ENCODE results near the gene CALR3.
A peak's percentile ranks its signal among the peaks of the same experiment; 100 is the strongest.
"Not testable (repeated sequence)": the region's sequence is repeated elsewhere in the genome, so short reads cannot be mapped to it uniquely, and the experiment has no call there.

CALR3 gene, protein sequence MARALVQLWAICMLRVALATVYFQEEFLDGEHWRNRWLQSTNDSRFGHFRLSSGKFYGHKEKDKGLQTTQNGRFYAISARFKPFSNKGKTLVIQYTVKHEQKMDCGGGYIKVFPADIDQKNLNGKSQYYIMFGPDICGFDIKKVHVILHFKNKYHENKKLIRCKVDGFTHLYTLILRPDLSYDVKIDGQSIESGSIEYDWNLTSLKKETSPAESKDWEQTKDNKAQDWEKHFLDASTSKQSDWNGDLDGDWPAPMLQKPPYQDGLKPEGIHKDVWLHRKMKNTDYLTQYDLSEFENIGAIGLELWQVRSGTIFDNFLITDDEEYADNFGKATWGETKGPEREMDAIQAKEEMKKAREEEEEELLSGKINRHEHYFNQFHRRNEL

DNA sequence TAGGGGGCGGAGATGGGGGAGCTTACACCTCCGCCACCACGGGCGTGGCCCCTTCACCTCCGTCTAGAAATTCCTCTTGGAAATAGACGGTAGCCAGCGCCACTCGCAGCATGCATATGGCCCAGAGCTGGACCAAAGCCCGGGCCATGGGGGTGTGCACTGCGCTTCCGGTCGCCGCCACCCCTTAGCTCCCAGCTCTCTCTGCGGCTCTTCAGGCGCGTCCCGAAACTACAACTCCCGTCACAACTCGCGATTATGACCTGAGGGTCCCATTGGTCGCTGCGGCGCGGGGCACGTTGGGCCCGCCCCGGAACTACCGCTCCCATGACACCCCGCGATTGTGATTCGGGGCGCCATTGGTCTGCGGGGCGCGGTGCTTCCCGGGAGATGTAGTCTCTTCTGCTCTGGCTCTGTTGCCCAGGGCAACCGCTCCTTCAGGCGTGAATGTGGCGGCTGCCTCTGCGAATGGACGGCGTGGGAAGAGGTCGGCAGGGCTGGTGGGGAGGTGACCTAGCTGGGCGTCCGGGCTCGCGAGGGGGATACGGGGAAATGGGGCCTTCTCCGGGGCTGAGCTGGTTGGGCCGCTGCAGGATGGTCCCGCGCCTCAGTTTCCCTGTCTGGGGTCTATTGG, at the start of gene CALR3, which contains the start of gene C19orf44:
TSS of gene CALR3 (minus strand) at position 186 of the 631 bp plus-strand sequence. CDS start at position 148, 38 bp downstream.
TSS of gene C19orf44 (plus strand) at position 413 of the 631 bp plus-strand sequence. CDS start 4,399 bp downstream, outside the sequence.
- DNase-seq (ENCODE audit: insufficient read length, low spot score) (peak; percentile 92), FAIRE-seq (peak; percentile 95)

DNA sequence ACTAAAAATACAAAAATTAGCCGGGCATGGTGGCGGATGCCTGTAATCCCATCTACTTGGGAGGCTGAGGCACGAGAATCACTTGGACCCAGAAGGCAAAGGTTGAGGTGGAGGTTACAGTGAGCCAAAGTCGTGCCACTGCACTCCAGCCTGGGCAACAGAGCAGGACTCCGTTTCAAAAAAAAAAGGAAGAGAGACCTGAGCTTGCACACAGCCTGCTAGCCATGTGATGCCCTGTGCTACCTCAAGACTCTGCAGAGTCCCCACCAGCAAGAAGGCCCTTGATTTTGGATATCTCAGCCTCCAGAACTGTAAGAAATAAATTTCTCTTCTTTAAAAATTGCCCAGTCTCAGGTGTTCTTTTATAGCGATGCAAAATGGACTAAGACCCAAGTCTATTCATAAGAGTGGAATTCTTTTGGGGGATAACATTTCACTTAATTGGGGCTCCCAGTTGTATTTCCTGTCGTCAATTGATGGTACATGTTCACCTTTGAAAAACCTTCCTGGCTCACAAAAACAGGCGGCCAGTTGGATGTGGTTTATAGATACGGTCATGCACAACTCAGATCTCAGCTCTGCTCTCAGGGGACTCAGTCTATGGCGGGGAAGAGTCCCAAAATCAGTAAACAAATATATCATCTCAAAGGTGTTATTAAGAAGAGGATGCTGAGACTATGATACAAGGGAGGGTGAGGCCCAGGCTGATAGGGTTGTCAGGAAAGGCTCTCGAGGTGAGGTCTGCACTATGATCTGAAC, 48.7 kb upstream of the CALR3 start:
- no peak for FAIRE-seq
- no peak for DNase-seq (ENCODE audit: insufficient read length, low spot score)

DNA sequence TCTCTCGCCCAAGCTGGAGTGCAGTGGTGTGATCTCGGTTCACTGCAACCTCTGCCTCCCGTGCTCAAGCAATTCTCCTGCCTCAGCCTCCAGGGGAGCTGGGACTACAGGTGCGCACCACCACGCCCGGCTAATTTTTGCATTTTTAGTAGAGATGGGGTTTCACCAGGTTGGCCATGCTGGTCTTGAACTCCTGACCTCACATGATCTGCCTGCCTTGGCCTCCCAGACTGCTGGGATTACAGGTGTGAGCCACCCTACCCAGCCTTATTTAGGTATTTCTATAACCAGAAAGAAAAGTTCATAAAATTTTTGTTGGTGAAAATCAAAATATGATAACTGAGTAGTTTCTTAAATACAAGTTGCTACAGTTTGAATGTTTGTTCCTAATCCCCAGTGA, 47.8 kb upstream of the CALR3 start:
- FAIRE-seq; DNase-seq (ENCODE audit: insufficient read length, low spot score): not testable (repeated sequence)

DNA sequence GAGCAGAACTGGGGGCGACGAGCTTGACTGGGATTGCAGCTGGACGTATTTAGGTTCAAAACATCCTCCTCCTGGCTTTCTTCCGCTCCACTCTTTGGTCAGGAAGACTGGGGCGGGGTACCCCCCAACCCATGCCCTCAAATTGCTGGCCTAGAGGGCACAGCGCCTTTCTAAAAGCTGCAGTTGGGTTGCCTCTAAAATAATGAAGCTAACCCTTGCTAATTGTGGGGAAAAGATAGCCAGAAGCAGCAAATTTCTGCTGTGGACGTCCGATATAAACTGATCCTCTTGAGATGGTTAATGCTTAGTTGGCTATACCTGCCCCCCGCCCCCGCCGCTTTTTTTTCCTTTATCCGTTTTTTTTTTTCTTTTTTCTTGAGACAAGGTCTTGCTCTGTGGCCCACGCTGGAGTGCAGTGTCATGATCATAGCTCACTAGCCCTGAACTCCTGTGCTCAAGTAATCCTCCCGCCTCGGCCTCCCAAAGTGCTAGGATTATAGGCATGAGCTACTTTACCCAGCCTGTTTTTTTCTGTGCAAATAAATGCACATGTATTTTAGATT, 47.0 kb upstream of the CALR3 start:
- DNase-seq (ENCODE audit: insufficient read length, low spot score) (no peak), FAIRE-seq (no peak)

DNA sequence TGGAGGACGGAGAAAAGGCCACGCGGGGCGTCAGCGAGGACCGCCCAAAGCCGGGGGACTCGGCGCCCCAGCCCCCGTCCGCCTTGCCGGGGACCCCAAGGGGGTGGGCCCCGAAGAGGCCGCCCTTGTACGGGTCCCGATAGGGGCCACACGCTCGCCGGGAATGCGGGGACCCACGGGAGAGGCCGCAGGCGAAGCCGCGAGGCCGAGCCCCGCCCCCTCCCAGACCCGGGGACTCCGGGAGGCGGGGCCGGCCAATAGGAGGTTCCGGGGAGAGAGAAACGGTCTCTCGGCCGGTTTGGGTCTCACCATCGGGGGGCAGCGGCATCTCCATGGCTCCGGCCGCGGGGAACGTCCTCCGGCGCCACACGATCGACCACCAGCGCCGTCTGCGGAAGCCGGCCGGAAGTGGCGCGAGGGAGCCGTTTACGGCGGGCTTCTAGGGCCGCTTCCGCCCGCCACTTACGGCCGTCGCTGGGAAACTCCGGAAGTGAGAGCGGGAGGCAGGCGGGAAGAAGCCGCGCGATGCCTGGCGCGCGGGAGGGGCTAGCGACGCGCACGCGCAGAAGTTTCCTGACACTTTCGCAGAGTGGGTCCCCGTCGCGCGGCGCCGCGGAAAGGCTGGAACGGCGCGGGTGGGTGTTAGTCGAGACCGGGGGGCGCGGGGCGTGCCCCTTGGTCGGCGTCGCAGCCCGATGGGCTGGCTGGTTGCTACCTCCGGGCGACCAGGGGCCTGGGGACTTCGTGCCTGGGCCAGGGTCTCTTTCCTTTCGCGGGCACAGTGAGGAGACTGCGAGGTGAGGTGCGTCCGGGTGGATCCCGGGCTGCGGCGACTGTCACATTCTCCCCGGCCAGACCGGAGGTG, 46.3 kb upstream of the CALR3 start, which contains the start of gene CHERP:
TSS of gene CHERP (minus strand) at position 393 of the 865 bp plus-strand sequence. CDS start at position 334, 59 bp downstream.
- FAIRE-seq, result peak; percentile 82
- DNase-seq (ENCODE audit: insufficient read length, low spot score), result peak; percentile 95

DNA sequence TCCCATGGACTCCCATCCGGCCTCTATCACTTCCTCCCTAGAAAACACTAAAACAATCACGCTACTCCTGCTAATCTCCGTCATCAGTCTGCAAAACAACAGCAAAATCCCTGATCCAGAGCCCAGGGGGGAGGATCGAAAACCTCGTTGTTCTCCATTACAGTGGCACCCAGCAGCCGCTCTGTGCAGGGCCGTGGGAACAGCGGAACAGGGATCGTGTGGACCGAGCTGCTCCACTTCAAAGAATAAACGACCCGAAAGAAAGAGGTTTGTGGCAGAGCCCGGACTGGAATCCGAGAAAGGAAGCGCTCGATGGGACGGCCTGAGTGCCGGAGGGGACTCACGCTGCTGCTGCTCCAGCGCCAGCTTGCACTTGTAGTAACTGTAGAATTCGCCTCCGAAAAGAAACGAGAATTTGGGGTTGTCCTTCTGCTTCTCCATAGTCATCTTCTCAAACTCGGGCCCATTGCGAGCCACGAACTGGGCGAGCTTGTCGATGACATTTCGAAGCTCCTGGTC, 45.6 kb upstream of the CALR3 start:
- FAIRE-seq (no peak), DNase-seq (ENCODE audit: insufficient read length, low spot score) (no peak)

DNA sequence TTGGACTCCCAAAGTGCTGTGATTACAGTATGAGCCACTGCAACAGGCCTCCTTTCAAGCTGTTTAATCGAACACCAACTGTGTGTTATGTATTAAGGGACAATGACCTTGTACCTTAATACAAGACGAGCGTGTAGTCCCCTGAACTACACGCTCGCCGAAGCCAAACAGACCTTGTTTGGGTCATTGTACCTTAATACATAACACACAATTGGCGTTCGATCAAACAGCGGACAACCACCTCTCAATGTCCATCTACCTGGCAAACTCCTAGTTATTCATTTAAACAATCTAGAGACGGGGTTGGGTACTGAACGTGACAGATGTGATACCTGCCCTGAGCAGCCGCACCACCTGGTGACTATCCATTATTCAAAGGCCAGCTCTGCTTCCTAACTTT, 45.0 kb upstream of the CALR3 start:
- no peak for DNase-seq (ENCODE audit: insufficient read length, low spot score)
- FAIRE-seq, result no peak

DNA sequence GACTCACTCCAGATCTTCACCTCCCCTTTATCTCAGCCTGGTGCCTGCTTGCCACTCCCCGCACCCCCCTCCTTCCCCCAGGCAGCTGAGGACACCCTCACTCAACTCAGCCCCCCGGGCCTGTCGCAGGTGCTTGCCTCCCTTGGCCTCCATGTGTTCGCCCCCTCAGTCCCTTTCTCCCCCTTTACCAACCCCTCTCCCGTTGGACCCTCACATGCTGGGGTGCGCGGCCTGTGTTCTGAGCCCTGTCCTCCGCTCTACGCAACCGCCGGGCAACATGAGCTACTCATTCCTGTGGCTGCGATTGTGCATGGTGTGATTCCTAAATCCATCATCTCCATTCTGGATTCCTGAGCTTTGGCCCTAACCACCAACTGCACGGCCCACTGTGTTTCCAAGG, 41.1 kb upstream of the CALR3 start:
- DNase-seq (ENCODE audit: insufficient read length, low spot score) (no peak), FAIRE-seq (no peak)

DNA sequence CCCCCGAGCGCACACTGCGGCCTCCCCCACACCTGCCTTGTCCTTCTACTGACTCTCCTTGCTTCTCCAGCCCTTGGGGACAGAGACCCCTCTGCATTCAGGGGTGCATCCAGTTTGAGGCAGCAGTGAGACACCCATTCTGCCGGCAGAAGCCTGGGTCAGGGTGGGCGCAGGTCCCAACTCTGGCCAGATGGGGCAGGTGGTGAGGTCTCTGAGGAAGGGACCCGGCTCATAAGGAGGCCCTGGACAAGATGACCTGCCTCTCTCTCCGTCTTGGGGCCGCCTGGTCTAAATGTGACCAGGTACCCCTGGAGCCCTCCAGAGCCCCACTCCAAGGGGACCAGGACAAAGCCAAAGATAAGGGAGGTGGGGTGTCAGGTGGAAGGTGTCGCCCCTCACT, 40.2 kb upstream of the CALR3 start:
- no peak for DNase-seq (ENCODE audit: insufficient read length, low spot score)
- no peak for FAIRE-seq

DNA sequence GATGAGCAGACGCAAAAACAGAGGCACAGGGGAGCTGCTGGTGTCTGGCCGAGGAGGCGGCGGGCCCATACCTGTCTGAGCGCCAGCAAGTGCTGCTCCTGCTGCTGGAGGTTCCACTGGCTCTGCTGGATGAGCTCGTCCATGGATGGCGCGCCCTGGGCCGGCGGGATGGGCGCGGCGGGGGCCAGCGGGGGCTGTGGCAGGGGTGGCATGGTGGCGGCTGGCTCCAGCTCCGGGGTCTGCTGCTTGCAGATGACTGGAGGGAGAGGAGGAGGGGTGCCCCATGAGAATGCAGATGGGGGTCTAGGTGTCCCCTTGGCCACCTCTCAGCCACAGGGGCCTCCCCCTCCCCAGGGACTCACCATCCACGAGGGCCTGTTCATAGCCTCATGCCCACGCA, 39.4 kb upstream of the CALR3 start:
- no peak for FAIRE-seq
- no peak for DNase-seq (ENCODE audit: insufficient read length, low spot score)

DNA sequence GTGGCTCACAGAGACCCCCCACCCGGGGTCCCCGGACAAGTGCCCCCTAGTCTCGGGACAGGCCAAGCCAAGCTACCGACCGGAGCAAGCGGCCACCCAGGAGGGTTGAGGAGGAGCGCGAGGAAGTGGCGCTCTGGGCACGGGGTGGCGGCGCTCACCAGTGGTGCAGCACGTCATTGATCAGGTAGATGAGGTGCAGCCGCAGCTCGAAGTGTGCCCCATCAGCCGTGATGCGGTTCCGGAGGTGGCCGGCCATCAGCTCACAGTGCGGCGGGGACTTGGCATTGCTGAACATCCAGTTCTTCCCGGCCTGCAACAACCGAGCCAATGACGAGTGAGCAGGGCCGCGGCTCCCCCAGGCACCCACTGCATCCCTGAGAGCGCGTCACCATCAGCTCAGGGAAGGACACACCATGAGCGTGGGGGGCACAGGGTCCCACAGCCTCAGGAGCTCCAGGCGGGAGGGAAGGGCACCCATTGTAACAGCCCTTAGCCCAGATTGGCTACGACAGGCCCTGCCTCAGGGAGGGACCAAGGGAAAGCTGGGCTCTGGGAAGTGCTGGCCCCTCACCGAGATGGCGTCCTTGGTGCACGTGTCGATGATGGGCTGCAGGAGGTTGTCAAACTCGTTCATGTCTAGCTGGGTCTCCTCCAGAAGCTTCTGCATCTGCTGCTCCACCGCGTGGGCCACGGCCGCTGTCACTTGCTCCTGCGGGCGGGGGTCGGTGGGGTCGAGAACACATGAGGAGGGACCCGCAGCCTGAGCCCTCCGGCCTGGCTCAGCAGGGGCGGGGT, 36.7 kb upstream of the CALR3 start:
- no peak for DNase-seq (ENCODE audit: insufficient read length, low spot score)
- no peak for FAIRE-seq

DNA sequence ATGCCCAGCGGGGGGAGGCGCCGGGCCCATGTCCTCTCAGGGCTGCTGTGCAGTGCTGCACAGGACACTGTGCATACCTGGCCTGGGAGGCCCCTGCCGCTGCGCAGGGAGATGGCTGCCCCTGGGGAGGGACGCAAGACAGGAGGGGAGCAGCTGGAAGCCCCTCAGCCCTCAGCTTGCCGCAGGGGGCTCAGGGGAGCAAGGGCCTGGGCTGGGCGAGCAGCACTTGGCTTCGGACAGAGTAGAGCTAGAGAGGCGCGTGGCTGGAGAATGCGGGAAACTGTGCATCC, 35.4 kb upstream of the CALR3 start:
- DNase-seq (ENCODE audit: insufficient read length, low spot score) (no peak), FAIRE-seq (no peak)

DNA sequence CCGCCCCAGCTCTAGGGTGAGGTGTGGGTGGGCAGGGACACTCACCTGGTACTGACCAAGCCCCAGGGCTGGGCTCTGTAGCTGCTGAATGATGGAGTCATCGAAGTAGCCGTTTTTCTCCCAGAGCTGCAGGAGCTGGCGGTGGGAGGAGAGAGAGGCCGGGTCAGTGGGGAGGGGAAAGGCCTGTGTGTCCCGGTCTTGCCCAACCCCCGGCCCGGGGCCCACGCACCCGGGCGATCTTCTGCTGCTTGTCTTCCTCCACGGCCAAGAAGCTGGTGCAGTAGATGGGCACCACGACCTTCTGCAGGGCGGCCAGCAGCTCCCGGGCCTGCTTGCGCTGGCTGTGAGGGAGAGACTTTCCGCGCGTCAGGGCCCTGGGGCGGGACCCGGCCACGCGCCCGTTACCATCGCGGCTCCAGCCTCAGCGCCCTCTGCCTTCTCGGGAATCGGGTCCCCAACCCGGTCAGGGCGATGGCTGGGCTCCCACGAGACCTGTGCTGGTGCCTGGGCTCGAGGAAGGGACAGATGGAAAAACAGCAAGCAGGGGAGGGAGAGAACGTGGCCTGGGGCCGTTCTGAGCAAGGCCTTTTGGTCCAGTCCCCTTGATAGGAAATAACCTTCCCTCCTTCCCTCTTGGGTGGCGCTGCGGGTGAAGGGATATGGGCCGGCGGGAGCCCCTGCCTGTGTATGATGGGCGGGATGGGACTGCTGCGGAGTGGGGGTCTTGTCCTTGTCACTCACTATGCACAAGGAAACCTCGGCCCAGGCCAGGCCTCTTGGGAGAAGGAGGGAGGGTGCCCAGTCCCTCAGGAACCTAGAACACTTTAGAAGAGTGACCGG, 34.8 kb upstream of the CALR3 start:
- FAIRE-seq, result no peak
- no peak for DNase-seq (ENCODE audit: insufficient read length, low spot score)

DNA sequence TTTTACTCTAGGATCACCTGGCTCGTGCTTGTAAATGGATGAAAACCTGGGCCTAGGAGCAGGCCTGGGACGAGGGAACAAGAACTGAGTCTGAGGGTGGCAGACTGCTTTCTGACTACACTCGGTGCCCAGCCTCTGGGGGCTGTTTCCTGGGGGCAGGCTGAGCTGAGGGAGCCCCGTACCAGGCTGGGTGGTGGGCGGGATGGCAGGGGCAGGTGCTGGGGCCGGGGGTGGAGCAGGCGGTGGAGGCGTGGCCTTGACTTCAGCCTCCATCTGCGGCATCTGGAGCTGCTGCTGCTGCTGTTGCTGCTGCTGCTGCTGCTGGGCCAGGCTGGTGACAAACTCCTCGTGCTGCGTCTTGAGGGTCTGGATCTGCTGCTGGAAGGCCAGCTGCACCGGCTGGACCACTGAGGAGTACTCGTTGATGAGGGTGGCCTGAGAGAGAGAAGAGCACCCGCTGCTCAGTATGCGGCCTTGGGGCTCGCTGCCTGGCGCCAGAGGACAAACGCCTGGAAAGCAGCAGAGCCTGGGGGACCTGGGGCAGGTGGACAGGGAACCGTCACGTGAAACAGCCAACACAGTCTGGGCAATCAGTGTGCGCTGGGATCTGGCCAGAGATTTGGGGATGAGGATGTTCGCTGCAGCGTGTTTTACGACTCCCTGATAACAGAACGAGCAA, 33.6 kb upstream of the CALR3 start:
- FAIRE-seq (no peak), DNase-seq (ENCODE audit: insufficient read length, low spot score) (no peak)

DNA sequence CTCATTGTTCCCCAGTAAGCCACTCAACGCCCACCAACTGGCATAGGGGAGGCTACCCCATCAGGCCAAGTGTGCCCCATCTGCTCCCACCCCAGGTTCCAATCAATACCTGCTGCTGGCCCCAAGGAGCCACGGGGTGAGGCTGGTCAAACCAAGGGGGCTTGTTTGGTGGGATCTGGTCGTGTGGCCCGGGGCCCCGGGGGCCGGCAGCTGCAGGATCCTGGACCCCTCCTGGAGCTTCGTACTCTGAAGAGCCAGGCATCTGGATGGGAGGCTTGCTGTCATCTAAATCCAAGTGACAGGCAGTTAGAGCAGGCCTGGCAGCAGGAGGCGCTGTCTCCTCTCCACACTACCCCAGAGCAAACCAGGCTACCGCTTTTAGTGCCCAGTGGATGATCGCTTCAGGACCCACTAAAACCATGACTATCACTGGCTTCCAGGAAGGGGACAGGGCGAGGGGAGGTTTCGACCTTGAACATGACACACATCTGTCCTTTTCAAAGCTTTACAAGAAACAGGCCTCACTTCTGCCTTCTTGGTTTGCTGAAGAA, 32.1 kb upstream of the CALR3 start:
- FAIRE-seq (no peak), DNase-seq (ENCODE audit: insufficient read length, low spot score) (no peak)

DNA sequence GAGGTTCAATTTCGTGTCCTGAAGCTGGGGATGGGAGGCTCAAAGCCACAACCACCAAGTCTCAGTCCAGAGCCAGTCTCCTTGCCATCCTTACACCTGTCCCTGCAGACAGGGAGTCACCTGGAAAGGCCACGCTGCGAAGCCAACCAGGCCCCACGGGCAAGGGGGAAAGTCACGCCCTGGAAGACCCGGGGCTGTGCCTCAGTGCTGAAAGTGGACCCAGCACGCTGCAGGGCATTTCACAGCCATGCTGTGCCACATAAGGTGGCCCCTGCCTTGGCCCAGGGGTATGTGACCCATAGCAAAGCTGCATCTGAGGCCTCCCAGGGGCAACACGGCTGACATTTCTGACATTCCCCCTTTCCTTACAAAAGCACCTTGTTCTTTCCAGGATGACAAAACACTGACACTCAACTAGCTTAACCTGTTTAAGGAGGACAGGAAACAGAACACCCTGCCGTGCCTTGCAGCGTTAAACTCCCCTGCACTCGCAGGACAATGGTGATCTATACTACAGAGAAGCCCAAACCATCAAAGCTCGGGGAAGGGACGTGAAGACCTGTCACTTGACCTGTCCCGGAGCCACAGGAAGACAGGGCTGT, 31.5 kb upstream of the CALR3 start:
- DNase-seq (ENCODE audit: insufficient read length, low spot score) (no peak), FAIRE-seq (no peak)

All from GM19239 (cell line).